Endothelial cell of umbilical vein (primary cell): Measurements from ENCODE around the gene MOCS2.

Experiments used
- EZH2 ChIP-seq: IDR thresholded peaks from 2 replicates; pipeline ENCODE4 v1.6.1; 2012; ENCODE audit warnings: borderline replicate concordance, low read depth, mild to moderate bottlenecking, moderate library complexity, low read length, inconsistent platforms; ENCODE audit not compliant: severe bottlenecking
- POLR2A ChIP-seq: IDR thresholded peaks from 2 replicates; pipeline ENCODE4 v1.6.1; 2012; ENCODE audit warnings: low read depth, mild to moderate bottlenecking, control low read depth, low read length
- POLR2AphosphoS5 ChIP-seq: IDR thresholded peaks from 2 replicates; pipeline ENCODE4 v1.6.1; 2012; ENCODE audit warnings: low read depth, mild to moderate bottlenecking, control low read depth, low read length, moderate library complexity; ENCODE audit not compliant: insufficient read depth
- TF ChIP-seq, protein P1 (sequence below), 2 donors: IDR thresholded peaks; 1 replicate in 1 of 2; 2 replicates in 1 of 2; pipeline ENCODE4 v1.5.1; 2011; ENCODE audit warnings: low read length in 2 of 2, mild to moderate bottlenecking in 2 of 2, moderate library complexity in 2 of 2, control low read depth in 1 of 2, inconsistent platforms in 1 of 2, low read depth in 1 of 2; ENCODE audit not compliant: insufficient read depth in 1 of 2; ENCODE audit errors: extremely low read depth in 1 of 2
- TF ChIP-seq, protein P2 (sequence below): IDR thresholded peaks from 2 replicates; pipeline ENCODE4 v1.6.1; 2011; ENCODE audit not compliant: insufficient read depth, insufficient read length

DNA sequence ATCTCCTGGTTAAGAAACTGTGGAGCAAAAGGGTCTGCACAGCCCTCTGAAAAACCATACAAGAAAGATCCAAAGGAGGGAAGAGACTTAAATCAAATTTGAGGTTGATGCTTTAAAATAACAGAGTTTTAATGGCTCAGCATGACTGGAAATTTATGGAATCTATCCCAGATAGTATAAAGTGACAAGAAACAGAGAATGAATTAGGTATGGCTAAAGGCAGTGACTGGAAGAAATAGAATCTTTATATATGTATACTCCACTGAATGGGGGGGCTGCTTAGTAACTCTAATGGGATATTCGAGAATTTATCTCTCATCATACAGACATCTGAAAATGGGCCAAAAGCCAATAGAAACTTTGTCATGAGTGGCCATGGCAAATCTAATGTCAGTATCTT, 17.6 kb upstream of the MOCS2 start:
- TF ChIP-seq, protein P1, sequence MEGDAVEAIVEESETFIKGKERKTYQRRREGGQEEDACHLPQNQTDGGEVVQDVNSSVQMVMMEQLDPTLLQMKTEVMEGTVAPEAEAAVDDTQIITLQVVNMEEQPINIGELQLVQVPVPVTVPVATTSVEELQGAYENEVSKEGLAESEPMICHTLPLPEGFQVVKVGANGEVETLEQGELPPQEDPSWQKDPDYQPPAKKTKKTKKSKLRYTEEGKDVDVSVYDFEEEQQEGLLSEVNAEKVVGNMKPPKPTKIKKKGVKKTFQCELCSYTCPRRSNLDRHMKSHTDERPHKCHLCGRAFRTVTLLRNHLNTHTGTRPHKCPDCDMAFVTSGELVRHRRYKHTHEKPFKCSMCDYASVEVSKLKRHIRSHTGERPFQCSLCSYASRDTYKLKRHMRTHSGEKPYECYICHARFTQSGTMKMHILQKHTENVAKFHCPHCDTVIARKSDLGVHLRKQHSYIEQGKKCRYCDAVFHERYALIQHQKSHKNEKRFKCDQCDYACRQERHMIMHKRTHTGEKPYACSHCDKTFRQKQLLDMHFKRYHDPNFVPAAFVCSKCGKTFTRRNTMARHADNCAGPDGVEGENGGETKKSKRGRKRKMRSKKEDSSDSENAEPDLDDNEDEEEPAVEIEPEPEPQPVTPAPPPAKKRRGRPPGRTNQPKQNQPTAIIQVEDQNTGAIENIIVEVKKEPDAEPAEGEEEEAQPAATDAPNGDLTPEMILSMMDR (IDR thresholded peaks at IDR 0.05; ENCODE audit: extremely low read depth in 1 of 2, insufficient read depth in 1 of 2, low read depth in 1 of 2, low read length in 2 of 2), result no peak
- TF ChIP-seq, protein P2, sequence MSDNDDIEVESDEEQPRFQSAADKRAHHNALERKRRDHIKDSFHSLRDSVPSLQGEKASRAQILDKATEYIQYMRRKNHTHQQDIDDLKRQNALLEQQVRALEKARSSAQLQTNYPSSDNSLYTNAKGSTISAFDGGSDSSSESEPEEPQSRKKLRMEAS, result no peak
- TF ChIP-seq POLR2A (no peak), EZH2 (no peak), POLR2AphosphoS5 (no peak)
